Esophagus squamous epithelium (tissue), 5 donors: Measurements from ENCODE around the gene C1orf210. TPM values are rescaled to one million over a fixed set of nuclear protein-coding genes. Genes with fewer than 3 reads are reported as not detected.

Source experiments
- DNase-seq: peaks from one replicate; lab custom pipeline; 2025; lab: John Stamatoyannopoulos, UW
- H3K27ac ChIP-seq, 4 donors: fragments of 200-600 bp; sonication (generic); one replicate each; pipeline ENCODE4 v1.5.1; 2016 to 2019; ENCODE audit warnings: mild to moderate bottlenecking in 1 of 4
- H3K27me3 ChIP-seq, 4 donors: fragments of 200-600 bp; sonication (generic); 1 replicate in 3 of 4; 2 replicates in 1 of 4; pipeline versions ENCODE4 v1.5.1 to v1.6.0; 2017 to 2021; ENCODE audit warnings: antibody characterized with exemption in 1 of 4
- H3K36me3 ChIP-seq, 3 donors: fragments of 200-600 bp; sonication (generic); one replicate each; pipeline ENCODE4 v1.5.1; 2016 to 2019
- H3K4me1 ChIP-seq, 3 donors: fragments of 200-600 bp; sonication (generic); one replicate each; pipeline ENCODE4 v1.5.1; 2017 to 2019
- H3K4me3 ChIP-seq, 4 donors: fragments of 200-600 bp; sonication (generic); 1 replicate in 3 of 4; 2 replicates in 1 of 4; pipeline ENCODE4 v1.5.1; 2016 to 2019; ENCODE audit warnings: mild to moderate bottlenecking in 2 of 4, moderate library complexity in 1 of 4
- H3K9me3 ChIP-seq, 3 donors: fragments of 200-600 bp; sonication (generic); one replicate each; pipeline ENCODE4 v1.5.1; 2016 to 2019
- CTCF ChIP-seq, 6 experiments: fragments of 450-650 bp in 4 of 6; fragments of 200-600 bp in 2 of 6; sonication (generic) in 2 of 6; IDR thresholded peaks; one replicate each; pipeline ENCODE4 v1.5.1; 2016 to 2019; ENCODE audit warnings: antibody characterized with exemption in 6 of 6, mild to moderate bottlenecking in 4 of 6, moderate library complexity in 4 of 6
- POLR2A ChIP-seq, 4 donors: fragments of 450-650 bp; IDR thresholded peaks; one replicate each; pipeline ENCODE4 v1.6.1; 2017; ENCODE audit warnings: antibody characterized with exemption in 4 of 4, mild to moderate bottlenecking in 4 of 4, moderate library complexity in 3 of 4
- WGBS, 2 donors: methylation state at CpG; one replicate each; pipeline ENCODE4 v1.1.5; 2018; 5-methylcytosine and 5-hydroxymethylcytosine counted together
- intact Hi-C: fragments of 100-400 bp; cut with DNase I; formaldehyde crosslinking; loops from one replicate; pipeline ENCODE4 v1.15.0; 2022
- total RNA-seq, 4 donors: library from RNA; depleted of rRNA; stranded (reverse); fragments of >200 nt; gene quantifications; one replicate each; pipeline ENCODE4 v1.1.0, GENCODE V29; 2016
- donor health status: DM: yes; HTN: yes; CAD: no.

The C1orf210 gene
- total RNA-seq, 4 donors from 2014 or later = 7.9 to 16.2 (median 11.4) TPM

GRCh38 chr1:43304771-43305300, 19.5 kb upstream of the C1orf210 start:
- peaks cover 2 to 28% (median 4%) of the 10 kb centered on the region in 3 donors for H3K4me1 ChIP-seq
- WGBS, 2 donors = 87 to 97% methylated on average over 6 to 27 of the region's 46 CpGs
- H3K27ac ChIP-seq = peak overlapping the region in 2 of 4 donors; percentile 10 to 40
- TF ChIP-seq POLR2A (IDR thresholded peaks at IDR 0.05) (no peak), CTCF (IDR thresholded peaks at IDR 0.05) (no peak)
- no peaks in the 10 kb centered on the region for H3K9me3 ChIP-seq
- H3K27me3 ChIP-seq = no peaks in the 10 kb centered on the region
- DNase-seq = no peak
- intact Hi-C loops = no loop called here
- peak overlapping the region in 1 of 4 donors; percentile 49 for H3K4me3 ChIP-seq
- no peaks in the 10 kb centered on the region for H3K36me3 ChIP-seq

GRCh38 chr1:43304314-43304681, 18.9 kb upstream of the C1orf210 start:
- H3K27me3 ChIP-seq = no peaks in the 10 kb centered on the region
- H3K36me3 ChIP-seq = no peaks in the 10 kb centered on the region
- no peak for DNase-seq
- intact Hi-C loops = no loop called here
- H3K9me3 ChIP-seq = no peaks in the 10 kb centered on the region
- 37 to 47% methylated on average over 8 of the region's 8 CpGs for WGBS, 2 donors
- H3K4me1 ChIP-seq = peaks cover 2 to 29% (median 4%) of the 10 kb centered on the region in 3 donors
- H3K27ac ChIP-seq = peak overlapping the region in 3 of 4 donors; percentile 10 to 40 (median 38)
- H3K4me3 ChIP-seq = peak overlapping the region in 2 of 4 donors; percentile 31 to 49
- TF ChIP-seq POLR2A (IDR thresholded peaks at IDR 0.05) = no peak
- no peak for TF ChIP-seq CTCF (IDR thresholded peaks at IDR 0.05)

GRCh38 chr1:43303471-43304313, 18.3 kb upstream of the C1orf210 start:
- peak overlapping the region in 3 of 4 donors; percentile 10 to 40 (median 38) for H3K27ac ChIP-seq
- peaks cover 2 to 29% (median 4%) of the 10 kb centered on the region in 3 donors for H3K4me1 ChIP-seq
- peak overlapping the region in 2 of 4 donors; percentile 31 to 49 for H3K4me3 ChIP-seq
- DNase-seq = no peak
- H3K9me3 ChIP-seq = no peaks in the 10 kb centered on the region
- no peaks in the 10 kb centered on the region for H3K36me3 ChIP-seq
- H3K27me3 ChIP-seq = no peaks in the 10 kb centered on the region
- TF ChIP-seq CTCF (IDR thresholded peaks at IDR 0.05) (no peak), POLR2A (IDR thresholded peaks at IDR 0.05) (no peak)
- intact Hi-C loops = no loop called here
- 43 to 52% methylated on average over 8 of the region's 8 CpGs for WGBS, 2 donors

- H3K4me3 ChIP-seq = peak overlapping the region in 3 of 4 donors; percentile 28 to 49 (median 31)
- no peak for TF ChIP-seq POLR2A (IDR thresholded peaks at IDR 0.05)
- no peak for TF ChIP-seq CTCF (IDR thresholded peaks at IDR 0.05)
- no peaks in the 10 kb centered on the region for H3K27me3 ChIP-seq
- no peaks in the 10 kb centered on the region for H3K9me3 ChIP-seq
- 58 to 68% methylated on average over 7 of the region's 7 CpGs for WGBS, 2 donors
- intact Hi-C loops = no loop called here
- DNase-seq = no peak
- H3K4me1 ChIP-seq = peaks cover 2 to 29% (median 4%) of the 10 kb centered on the region in 3 donors
- no peaks in the 10 kb centered on the region for H3K36me3 ChIP-seq
- peak overlapping the region in 3 of 4 donors; percentile 9 to 78 (median 42) for H3K27ac ChIP-seq
Measured at GRCh38 chr1:43302721-43303470, 17.5 kb upstream of the C1orf210 start.
